ENCODE measurements around the gene AEBP1. TPM values are rescaled to one million over a fixed set of nuclear protein-coding genes. Genes with fewer than 3 reads are reported as not detected.

The AEBP1 gene
- total and polyA plus RNA-seq, 2 of the 4 experiments (the other 2 are of a cell fraction) = 1.1 to 5.7 TPM

- POLR2A ChIA-PET (ENCODE audit: unreplicated experiment) = interaction anchor here (0.6 to 0.8 kb wide), 4 partner anchors 12 to 235 kb away, joined by 3 to 6 read pairs (median 3); no protein-coding TSS in a partner anchor
- no peak overlapping the region for H3K4ac ChIP-seq (ENCODE audit: low read depth, low read length)
- H3K27me3 ChIP-seq (ENCODE audit: control insufficient read depth, insufficient read depth, low read length) = peaks cover 2% of the 10 kb centered on the region; the same call in 1 of the 2 replicates
- H3K23ac ChIP-seq (ENCODE audit: low read depth, low read length) = no peak overlapping the region
- no peak overlapping the region for H3K18ac ChIP-seq (ENCODE audit: low read depth, low read length)
- no peak overlapping the region for H4K5ac ChIP-seq (ENCODE audit: low read depth, low read length)
- H3K9ac ChIP-seq (ENCODE audit: low read depth, low read length) = no peak overlapping the region
- no peak overlapping the region; the same call in 1 of the 2 replicates for H2BK20ac ChIP-seq (ENCODE audit: low read depth, low read length)
- peak overlapping the region; percentile 36 for H2AFZ ChIP-seq (replicated peaks; ENCODE audit: low read length, poor library complexity)
- H3K9me1 ChIP-seq (ENCODE audit: insufficient read depth, low read length) = peaks cover 7% of the 10 kb centered on the region; the same call in 1 of the 2 replicates
- H4K8ac ChIP-seq (ENCODE audit: low read depth in 2 of 2, low read length in 2 of 2) = peak overlapping the region in 1 of 2 experiments; percentile 13; a peak in 1 of 4 replicates
- no peak overlapping the region for H3K4me3 ChIP-seq (ENCODE audit: insufficient read depth, low read depth, low read length)
- H3K4me1 ChIP-seq (ENCODE audit: control insufficient read depth, insufficient read depth, low read length) = peaks cover 8% of the 10 kb centered on the region
- H3K9me3 ChIP-seq (ENCODE audit: control insufficient read depth, insufficient read depth, low read length) = no peaks in the 10 kb centered on the region
- H4K91ac ChIP-seq (ENCODE audit: insufficient read depth, low read depth, low read length) = no peak overlapping the region
- ATAC-seq (ENCODE audit: low read depth) (peak; percentile 99), DNase-seq (peak; percentile 94)
- no CpG with 5 or more reads among the region's 1 CpG for WGBS, 2 experiments (ENCODE audit: extremely low coverage in 2 of 2, insufficient read length in 1 of 2)
- H4K20me1 ChIP-seq (ENCODE audit: insufficient read depth, low read length) = no peaks in the 10 kb centered on the region
- no peak overlapping the region for H3K14ac ChIP-seq (replicated peaks; ENCODE audit: low read depth, low read length)
- H3K56ac ChIP-seq (ENCODE audit: extremely low read depth, insufficient read depth, low read length) = no peak overlapping the region
- peak overlapping the region; percentile 21; the same call in 1 of the 2 replicates for H3K4me2 ChIP-seq (ENCODE audit: low read depth, low read length)
- no peak overlapping the region for H2BK120ac ChIP-seq (ENCODE audit: low read depth, low read length)
- no peak overlapping the region for H2AK9ac ChIP-seq (replicated peaks; ENCODE audit: low read depth, low read length, poor library complexity)
- no peak overlapping the region for H2AK5ac ChIP-seq (ENCODE audit: low read depth, low read length)
- no TSS peak for BruUV-seq (replicated peaks)
- no peaks in the 10 kb centered on the region for H3K36me3 ChIP-seq (ENCODE audit: control insufficient read depth, insufficient read depth, low read length)
- H3K27ac ChIP-seq (ENCODE audit: insufficient read depth, low read length) = peak overlapping the region; percentile 7; the same call in 1 of the 2 replicates
- CTCF ChIA-PET = interaction anchor here (0.6 to 0.7 kb wide), 3 partner anchors 18 to 417 kb away, joined by 3 read pairs; no protein-coding TSS in a partner anchor
- TF ChIP-seq MXI1 (IDR thresholded peaks at IDR 0.05; ENCODE audit: borderline replicate concordance, low read depth, low read length) = peak; percentile 78; the same call in 1 of the 2 replicates
- TF ChIP-seq MAZ (IDR thresholded peaks at IDR 0.05; ENCODE audit: borderline replicate concordance, low read depth, low read length) = peak; percentile 28; the same call in 1 of the 2 replicates
- peak; percentile 57; the same call in 1 of the 2 replicates for TF ChIP-seq USF2 (IDR thresholded peaks at IDR 0.05; ENCODE audit: low read depth, low read length)
- no peak for TF ChIP-seq SMC3 (IDR thresholded peaks at IDR 0.05; ENCODE audit: low read depth, low read length)
- peak; percentile 21; the same call in 1 of the 2 replicates for TF ChIP-seq BHLHE40 (IDR thresholded peaks at IDR 0.05; ENCODE audit: low read depth, low read length)
- H3K79me1 ChIP-seq (ENCODE audit: low read depth in 1 of 2, low read length in 2 of 2) = no peaks in the 10 kb centered on the region
- intact Hi-C loops (cut with micrococcal nuclease) (no loop called here), in situ Hi-C loops (cut with MboI; ENCODE audit: low sequenced_read_pairs) (no loop called here), dilution Hi-C loops (cut with HindIII; ENCODE audit: low sequenced_read_pairs, unreplicated experiment) (no loop called here)
- no peak overlapping the region for H2BK15ac ChIP-seq (ENCODE audit: low read depth, low read length)
- peak overlapping the region; percentile 3 for H2BK5ac ChIP-seq (ENCODE audit: low read depth, low read length, poor library complexity, severe bottlenecking)
Observed at GRCh38 chr7:44163591-44163990, 59.4 kb downstream of the AEBP1 start.

Small RNAs within 50 kb of the gene (microRNA-seq; reads per million reads assigned to microRNA genes)
- gene MIR6838 (ENCODE audit: unreplicated experiment) (1.5 reads per million), gene RNA5SP230 (ENCODE audit: insufficient read depth, insufficient read length) (not detected)

Small RNAs within 50 kb of the gene (small RNA-seq; reads per million reads assigned to genes)
- 0 reads per million in 5 experiments for gene RNA5SP230

Other genes starting within 250 kb of the AEBP1 start
- 151 and 169 TPM in 2 replicates for gene MRPS24, start 234.8 kb upstream of the AEBP1 start, total RNA-seq (2012; rRNA removed)
- gene MRPS24, start 234.8 kb upstream of the AEBP1 start, polyA plus RNA-seq (2012; rRNA removed) = 266 and 299 TPM in 2 replicates
- gene URGCP, start 197.7 kb upstream of the AEBP1 start, total RNA-seq (2012; rRNA removed) = 24.4 and 25.5 TPM in 2 replicates
- gene URGCP, start 197.7 kb upstream of the AEBP1 start, polyA plus RNA-seq (2012; rRNA removed) = 19.9 and 22.0 TPM in 2 replicates
- gene UBE2D4, start 177.9 kb upstream of the AEBP1 start, total RNA-seq (2012; rRNA removed) = 8.6 and 9.7 TPM in 2 replicates
- 9.7 and 10.5 TPM in 2 replicates for gene UBE2D4, start 177.9 kb upstream of the AEBP1 start, polyA plus RNA-seq (2012; rRNA removed)
- not detected in 2 replicates for gene SPDYE1, start 106.4 kb upstream of the AEBP1 start, total RNA-seq (2012; rRNA removed)
- not detected in 2 replicates for gene SPDYE1, start 106.4 kb upstream of the AEBP1 start, polyA plus RNA-seq (2012; rRNA removed)
- gene DBNL, start 59.6 kb upstream of the AEBP1 start, total RNA-seq (2012; rRNA removed) = 166 and 179 TPM in 2 replicates
- 137 and 157 TPM in 2 replicates for gene DBNL, start 59.6 kb upstream of the AEBP1 start, polyA plus RNA-seq (2012; rRNA removed)
- gene PGAM2, start 38.8 kb upstream of the AEBP1 start, total RNA-seq (2012; rRNA removed) = not detected in 2 replicates
- 0.27 TPM in 1 of 2 replicates, not detected in the other for gene PGAM2, start 38.8 kb upstream of the AEBP1 start, polyA plus RNA-seq (2012; rRNA removed)
- 3.0 and 3.1 TPM in 2 replicates for gene POLM, start 21.8 kb upstream of the AEBP1 start, total RNA-seq (2012; rRNA removed)
- gene POLM, start 21.8 kb upstream of the AEBP1 start, polyA plus RNA-seq (2012; rRNA removed) = 9.1 and 9.4 TPM in 2 replicates
- 136 and 163 TPM in 2 replicates for gene POLD2, start 19.2 kb downstream of the AEBP1 start, total RNA-seq (2012; rRNA removed)
- 142 and 165 TPM in 2 replicates for gene POLD2, start 19.2 kb downstream of the AEBP1 start, polyA plus RNA-seq (2012; rRNA removed)
- not detected in 2 replicates for gene MYL7, start 37.0 kb downstream of the AEBP1 start, total RNA-seq (2012; rRNA removed)
- gene MYL7, start 37.0 kb downstream of the AEBP1 start, polyA plus RNA-seq (2012; rRNA removed) = 0.24 TPM in 1 of 2 replicates, not detected in the other
- 0.18 and 0.28 TPM in 2 replicates for gene GCK, start 85.1 kb downstream of the AEBP1 start, total RNA-seq (2012; rRNA removed)
- gene GCK, start 85.1 kb downstream of the AEBP1 start, polyA plus RNA-seq (2012; rRNA removed) = 0.07 and 0.14 TPM in 2 replicates
- 98.6 and 120 TPM in 2 replicates for gene YKT6, start 96.6 kb downstream of the AEBP1 start, total RNA-seq (2012; rRNA removed)
- 110 and 115 TPM in 2 replicates for gene YKT6, start 96.6 kb downstream of the AEBP1 start, polyA plus RNA-seq (2012; rRNA removed)
- gene CAMK2B, start 221.2 kb downstream of the AEBP1 start, total RNA-seq (2012; rRNA removed) = 0.18 and 0.28 TPM in 2 replicates
- gene CAMK2B, start 221.2 kb downstream of the AEBP1 start, polyA plus RNA-seq (2012; rRNA removed) = 0.14 and 0.36 TPM in 2 replicates